ENCODE data around the gene DLGAP4.

DNA sequence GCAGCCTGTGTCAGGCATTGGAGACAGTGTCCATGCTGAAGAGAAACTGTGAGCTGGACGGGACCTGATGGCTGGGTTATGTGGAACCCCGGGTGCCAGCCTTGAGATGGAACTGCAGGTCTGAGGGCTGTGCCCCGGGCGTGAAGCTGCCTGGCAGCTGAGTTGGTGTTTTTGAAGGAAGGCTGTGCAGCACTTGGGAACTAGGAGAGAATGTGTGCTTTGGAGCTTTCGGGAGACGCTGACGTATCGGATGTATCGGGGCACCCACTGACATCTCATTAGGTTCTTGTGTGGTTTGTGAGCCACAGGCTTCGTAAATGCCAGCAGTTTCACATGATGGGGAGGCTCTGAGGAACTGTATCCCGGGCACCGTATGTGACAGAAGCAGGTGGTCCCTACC lies 2.2 kb downstream of the DLGAP4 start:
- TF ChIP-seq, protein P1, sequence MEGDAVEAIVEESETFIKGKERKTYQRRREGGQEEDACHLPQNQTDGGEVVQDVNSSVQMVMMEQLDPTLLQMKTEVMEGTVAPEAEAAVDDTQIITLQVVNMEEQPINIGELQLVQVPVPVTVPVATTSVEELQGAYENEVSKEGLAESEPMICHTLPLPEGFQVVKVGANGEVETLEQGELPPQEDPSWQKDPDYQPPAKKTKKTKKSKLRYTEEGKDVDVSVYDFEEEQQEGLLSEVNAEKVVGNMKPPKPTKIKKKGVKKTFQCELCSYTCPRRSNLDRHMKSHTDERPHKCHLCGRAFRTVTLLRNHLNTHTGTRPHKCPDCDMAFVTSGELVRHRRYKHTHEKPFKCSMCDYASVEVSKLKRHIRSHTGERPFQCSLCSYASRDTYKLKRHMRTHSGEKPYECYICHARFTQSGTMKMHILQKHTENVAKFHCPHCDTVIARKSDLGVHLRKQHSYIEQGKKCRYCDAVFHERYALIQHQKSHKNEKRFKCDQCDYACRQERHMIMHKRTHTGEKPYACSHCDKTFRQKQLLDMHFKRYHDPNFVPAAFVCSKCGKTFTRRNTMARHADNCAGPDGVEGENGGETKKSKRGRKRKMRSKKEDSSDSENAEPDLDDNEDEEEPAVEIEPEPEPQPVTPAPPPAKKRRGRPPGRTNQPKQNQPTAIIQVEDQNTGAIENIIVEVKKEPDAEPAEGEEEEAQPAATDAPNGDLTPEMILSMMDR (conservative IDR thresholded peaks at IDR 0.05; ENCODE audit: low read depth, low read length) = no peak
- TF ChIP-seq EZH2 (IDR thresholded peaks at IDR 0.05; ENCODE audit: borderline replicate concordance, low read depth, low read length, poor library complexity, severe bottlenecking) = no peak

All from A673 (cell line).